CD4-positive, alpha-beta T cell treated with Interleukin-15 for 4 hours (primary cell): Measurements from ENCODE around the gene PON2.
"Not testable (repeated sequence)": the region's sequence is repeated elsewhere in the genome, so short reads cannot be mapped to it uniquely, and the experiment has no call there.

Experiments used
- DNase-seq: peaks from one replicate; pipeline ENCODE4 v3.0.0-alpha.2; 2020; ENCODE audit warnings: low spot score

The PON2 gene

GRCh38 chr7:95405208-95405607 is 29.6 kb downstream of the PON2 start:
- DNase-seq: no peak

DNA sequence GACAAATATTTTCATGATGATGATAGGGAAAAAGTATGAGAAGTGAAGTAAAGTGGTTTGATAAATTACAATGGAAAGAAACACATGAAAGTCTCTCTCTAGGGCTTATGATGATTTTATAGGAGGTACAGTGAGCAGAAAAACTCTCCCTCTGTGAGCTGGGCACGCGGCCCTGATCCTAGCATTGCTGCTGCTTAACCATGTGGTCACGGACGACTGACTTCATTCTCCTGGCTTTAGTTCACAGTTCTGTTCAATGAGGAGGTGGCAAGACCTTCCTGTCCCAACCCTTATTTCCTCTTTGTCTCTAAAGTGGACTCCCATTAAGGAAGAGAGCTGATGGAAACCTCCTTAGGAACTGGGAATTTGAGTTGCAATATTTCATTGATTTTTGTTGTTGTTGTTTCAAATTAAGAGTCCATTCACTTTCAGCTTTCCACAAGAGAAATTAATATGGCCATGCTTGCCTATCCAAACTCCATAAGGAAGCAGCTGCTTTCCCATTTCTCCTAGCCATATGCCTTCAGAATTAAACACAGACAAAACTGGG is 30.4 kb downstream of the PON2 start:
- no peak for DNase-seq

- no peak for DNase-seq
These were observed 36.5 kb downstream of the PON2 start for GRCh38 chr7:95398155-95398940.

GRCh38 chr7:95397381-95397780 is 37.4 kb downstream of the PON2 start:
- DNase-seq: no peak

DNA sequence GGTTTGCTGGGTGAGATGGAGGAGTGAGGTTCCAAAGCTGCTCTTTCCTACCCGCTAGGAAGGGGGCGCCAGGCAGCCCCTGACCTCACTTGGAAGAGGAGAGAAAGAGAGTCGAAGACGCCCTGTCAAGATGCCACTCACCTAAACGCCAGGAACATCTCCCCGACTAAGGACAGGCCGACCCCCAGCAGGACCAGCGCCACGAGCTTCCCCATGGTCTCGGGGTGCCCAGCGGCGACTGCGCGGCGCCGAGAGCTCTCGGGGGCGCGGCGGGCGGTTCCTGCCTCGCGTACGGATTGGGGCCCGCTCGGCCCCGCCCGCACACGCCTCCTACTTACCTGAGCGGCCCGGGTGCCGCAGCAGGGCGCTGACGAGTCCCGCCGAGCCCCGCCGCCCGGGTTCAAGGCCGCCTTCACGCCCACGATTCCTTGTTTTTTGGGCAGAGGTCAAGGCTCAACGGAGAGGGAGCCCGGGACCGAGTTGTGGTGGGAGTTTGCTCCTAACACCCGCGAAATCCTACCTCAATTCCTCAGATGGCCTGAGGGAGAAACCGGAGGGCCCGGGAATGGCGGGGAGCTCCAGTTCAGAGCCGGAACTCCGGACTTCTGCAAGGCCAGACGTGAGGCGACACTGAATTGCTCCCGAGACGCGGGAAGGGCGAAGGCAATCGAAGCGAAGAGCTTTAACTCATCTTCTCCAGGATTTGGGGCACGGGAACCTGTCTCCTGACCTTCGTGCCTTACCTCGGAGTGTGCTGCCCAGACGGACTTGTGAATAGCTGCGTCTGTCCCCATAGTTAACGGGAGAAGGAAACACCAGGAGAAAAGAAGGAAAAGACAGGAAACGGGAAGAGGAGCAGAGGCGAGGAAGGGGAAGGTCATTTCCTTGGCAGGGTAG is 38.4 kb downstream of the PON2 start, which contains the start of gene PON3:
PON3 (minus strand) TSS at position 240 of the 897 bp plus-strand sequence; CDS start at position 215, 25 bp downstream.
- DNase-seq: peak; percentile 2

DNA sequence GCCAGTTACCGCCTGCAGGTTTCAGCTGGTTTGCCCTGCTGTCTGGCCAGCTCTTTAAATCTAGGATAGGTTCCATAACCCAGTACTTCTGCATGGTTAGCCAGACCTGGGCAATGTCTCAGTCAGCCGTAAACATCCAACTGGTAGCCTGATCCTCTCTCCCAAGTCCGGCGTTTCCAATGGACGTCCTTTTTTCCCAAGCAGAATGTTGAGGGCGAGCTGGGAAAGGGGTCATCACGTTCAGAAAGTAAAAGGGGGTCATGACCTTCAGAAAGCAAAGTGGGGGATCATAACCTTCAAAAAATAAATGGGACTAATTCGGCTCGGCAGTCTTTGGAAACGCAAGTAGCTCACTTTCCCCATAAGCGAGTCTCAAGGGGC is 39.1 kb downstream of the PON2 start:
- no peak for DNase-seq

DNA sequence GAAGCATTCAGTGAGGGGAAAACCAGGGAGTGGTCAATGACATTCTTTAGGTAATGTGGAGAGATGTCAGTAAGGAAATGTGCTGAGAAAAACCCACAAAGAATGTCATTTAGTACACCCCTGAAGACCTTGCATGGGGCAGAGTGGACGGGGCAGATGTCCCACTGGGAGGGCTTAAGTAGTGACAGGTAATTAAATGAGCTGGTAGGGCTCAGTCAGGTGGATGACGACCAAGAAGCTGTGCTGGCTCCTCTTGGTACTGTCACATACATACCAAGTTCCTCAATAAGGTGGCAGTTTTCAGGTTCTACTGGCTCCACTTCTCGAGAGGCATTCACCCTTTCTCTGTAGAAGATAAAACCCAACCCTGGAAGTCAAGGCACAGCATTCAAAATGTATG is 40.5 kb downstream of the PON2 start:
- no peak for DNase-seq

DNA sequence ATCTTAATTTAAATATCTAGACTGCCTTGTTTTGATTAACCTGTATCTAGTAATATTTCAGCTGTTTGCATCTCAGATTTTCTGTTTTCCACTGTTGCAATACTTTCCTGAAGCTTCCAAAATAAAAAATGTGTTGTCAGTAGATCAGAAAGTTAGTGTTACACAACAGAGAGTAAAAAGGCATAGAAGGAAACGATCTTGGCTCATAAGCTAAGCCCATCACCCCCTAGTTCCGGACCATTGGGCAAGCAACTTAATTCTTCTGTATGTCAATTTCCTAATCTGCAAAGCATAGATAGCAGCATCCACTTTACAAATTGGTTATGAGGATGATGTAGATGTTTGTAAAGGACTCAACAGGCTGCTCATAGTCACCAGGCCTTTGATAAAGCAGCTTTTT is 43.1 kb downstream of the PON2 start:
- no peak for DNase-seq

DNA sequence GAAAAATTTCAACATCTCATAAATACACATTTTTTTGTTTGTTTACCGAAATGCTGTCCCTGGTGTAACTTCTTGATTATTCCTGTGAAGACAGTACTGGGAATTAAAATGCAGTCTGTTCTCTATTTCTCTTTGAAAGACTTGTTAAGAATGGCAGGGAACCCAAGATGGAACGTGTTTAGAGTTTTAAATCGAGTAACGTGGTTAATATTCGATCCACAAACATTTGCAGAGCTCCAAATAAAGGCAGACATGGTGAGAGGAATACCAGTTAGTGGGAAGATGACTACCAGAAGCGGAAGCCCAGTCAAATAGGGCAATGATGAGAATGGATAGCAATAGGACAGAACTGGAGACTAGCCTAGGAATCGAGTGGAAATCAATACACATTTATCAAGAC is 45.3 kb downstream of the PON2 start:
- DNase-seq: no peak

DNA sequence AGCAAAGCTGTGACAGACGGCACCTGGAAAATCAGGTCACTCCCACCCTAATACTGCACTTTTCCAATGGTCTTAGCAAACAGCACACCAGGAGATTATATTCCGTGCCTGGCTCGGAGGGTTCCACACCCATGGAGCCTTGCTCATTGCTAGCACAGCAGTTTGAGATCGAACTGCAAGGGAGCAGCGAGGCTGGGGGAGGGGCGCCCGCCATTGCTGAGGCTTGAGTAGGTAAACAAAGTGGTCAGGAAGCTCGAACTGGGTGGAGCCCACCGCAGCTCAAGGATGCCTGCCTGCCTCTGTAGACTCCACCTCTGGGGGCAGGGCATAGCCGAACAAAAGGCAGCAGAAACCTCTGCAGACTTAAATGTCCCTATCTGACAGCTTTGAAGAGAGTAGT is 55.4 kb downstream of the PON2 start:
- DNase-seq: not testable (repeated sequence)

GRCh38 chr7:95376632-95377400 is 58.0 kb downstream of the PON2 start:
- no peak for DNase-seq

DNA sequence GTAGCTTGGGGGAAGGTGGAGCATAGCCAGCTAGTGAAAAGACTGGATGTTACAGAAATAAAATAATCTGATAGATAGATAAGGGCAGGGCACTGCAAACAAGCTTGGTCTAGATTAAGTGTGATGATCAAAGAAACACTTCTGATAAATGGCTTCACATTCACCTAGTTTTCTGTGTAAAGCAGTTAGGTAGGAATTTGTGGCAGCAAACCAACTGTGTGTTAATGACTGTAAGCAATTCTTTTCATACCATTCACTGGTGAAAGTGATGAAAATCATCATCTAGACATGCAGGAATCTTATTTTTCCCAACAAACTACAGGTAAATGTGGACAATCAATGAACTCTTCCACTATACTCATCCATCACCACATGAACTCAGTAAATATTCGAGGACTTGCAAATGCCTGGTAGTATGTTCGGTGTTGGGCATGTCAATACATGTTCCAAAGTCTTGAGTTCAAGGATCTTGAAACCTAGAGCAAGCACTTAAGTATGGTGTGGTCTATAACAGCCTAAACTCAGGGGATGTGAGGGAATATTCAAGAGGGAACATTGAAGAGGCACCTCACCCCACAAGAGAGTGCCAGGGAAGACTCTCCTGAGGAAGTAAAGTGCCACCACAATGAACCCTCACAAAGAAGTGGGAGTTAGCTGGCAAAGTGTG is 59.1 kb downstream of the PON2 start:
- DNase-seq: no peak

DNA sequence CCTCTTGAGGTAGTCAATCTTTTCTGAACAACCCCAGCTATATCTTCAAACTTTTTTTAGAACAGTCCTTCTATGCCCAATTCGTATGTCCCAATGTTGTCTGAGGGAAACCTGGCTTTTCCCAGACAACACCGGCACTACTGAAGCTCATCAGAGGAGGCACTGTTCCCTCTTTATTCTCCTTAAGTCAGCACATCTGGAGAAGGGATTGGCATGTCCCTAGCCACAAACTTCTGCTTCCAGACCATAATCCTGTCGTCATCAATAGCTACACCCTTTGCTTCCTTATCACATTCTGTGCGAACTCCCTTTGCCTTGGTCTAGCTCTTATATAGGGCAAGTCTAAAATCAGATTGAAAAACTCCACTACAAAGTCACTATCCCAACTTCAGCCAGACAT is 61.5 kb downstream of the PON2 start:
- no peak for DNase-seq

DNA sequence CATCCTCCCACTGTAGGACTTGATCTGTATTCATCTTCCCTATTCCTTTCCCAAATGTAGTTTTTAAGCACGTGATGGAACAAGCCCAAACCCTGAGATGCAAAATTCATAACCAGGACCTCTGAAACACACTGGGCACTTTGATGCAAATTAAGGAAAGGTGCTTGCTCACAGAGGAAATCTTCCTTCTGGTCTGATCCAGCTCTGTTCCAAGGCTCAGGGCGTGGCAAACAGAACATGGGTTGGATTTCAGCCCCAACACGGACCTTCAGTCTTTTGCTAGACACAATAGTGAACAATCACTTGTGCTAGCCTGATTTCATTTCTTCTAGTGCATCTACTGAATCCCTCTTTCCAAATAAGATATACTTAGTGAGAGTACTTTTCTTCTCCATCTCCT is 66.6 kb downstream of the PON2 start:
- no peak for DNase-seq

GRCh38 chr7:95367606-95368005 is 67.2 kb downstream of the PON2 start:
- no peak for DNase-seq

- no peak for DNase-seq
These were observed 69.7 kb downstream of the PON2 start for GRCh38 chr7:95365151-95365550.

GRCh38 chr7:95357623-95358022 is 77.2 kb downstream of the PON2 start:
- DNase-seq: no peak
